HepG2 (cell line): ENCODE data around the gene SMAP1. TPM values are rescaled to one million over a fixed set of nuclear protein-coding genes. Genes with fewer than 3 reads are reported as not detected.

Source experiments
- DBP ChIP-seq: sonication (generic); formaldehyde crosslinking; IDR thresholded peaks from 2 replicates; pipeline ENCODE4 v1.4.0; 2020; ENCODE audit warnings: missing genetic modification reagents; ENCODE audit errors: not compliant biosample characterization
- ETV5 ChIP-seq: IDR thresholded peaks from 2 replicates; pipeline ENCODE4 v1.6.1; 2018; ENCODE audit warnings: missing biosample characterization, missing genetic modification reagents, inconsistent platforms, borderline replicate concordance
- FOXK1 ChIP-seq: sonication (generic); formaldehyde crosslinking; IDR thresholded peaks from 2 replicates; pipeline ENCODE4 v1.4.0; 2020; ENCODE audit warnings: low read depth, missing genetic modification reagents, borderline replicate concordance
- GFI1 ChIP-seq: sonication (generic); formaldehyde crosslinking; IDR thresholded peaks from 2 replicates; pipeline ENCODE4 v1.5.0; 2020; ENCODE audit warnings: missing genetic modification reagents, mild to moderate bottlenecking, borderline replicate concordance
- HES4 ChIP-seq: sonication (generic); formaldehyde crosslinking; IDR thresholded peaks from 2 replicates; pipeline ENCODE4 v1.9.0; 2021; ENCODE audit warnings: mild to moderate bottlenecking, missing genetic modification reagents, borderline replicate concordance
- HHEX ChIP-seq: IDR thresholded peaks from 2 replicates; pipeline ENCODE4 v1.6.1; 2016; ENCODE audit warnings: control low read depth
- HNF4G ChIP-seq, 2 experiments: sonication (generic) in 1 of 2; formaldehyde crosslinking in 1 of 2; IDR thresholded peaks; 2 replicates each; pipeline versions ENCODE4 v1.4.0 to v1.6.1; 2011 to 2020; ENCODE audit warnings: borderline replicate concordance in 2 of 2, low read depth in 2 of 2, mild to moderate bottlenecking in 2 of 2, low read length in 1 of 2, missing genetic modification reagents in 1 of 2, moderate library complexity in 1 of 2
- IRF1 ChIP-seq: sonication (generic); formaldehyde crosslinking; IDR thresholded peaks from 2 replicates; pipeline ENCODE4 v1.4.0; 2020; ENCODE audit warnings: low read depth, mild to moderate bottlenecking, missing genetic modification reagents
- PHF8 ChIP-seq: sonication (generic); formaldehyde crosslinking; IDR thresholded peaks from 2 replicates; pipeline ENCODE4 v1.5.0; 2020; ENCODE audit warnings: missing genetic modification reagents
- SIX4 ChIP-seq: sonication (generic); formaldehyde crosslinking; IDR thresholded peaks from 2 replicates; pipeline ENCODE4 v1.4.0; 2020; ENCODE audit warnings: missing genetic modification reagents
- TCF7 ChIP-seq: sonication (generic); IDR thresholded peaks from 2 replicates; pipeline ENCODE4 v1.6.1; 2016; ENCODE audit warnings: antibody characterized with exemption, low read depth
- ZNF512B ChIP-seq: sonication (generic); formaldehyde crosslinking; IDR thresholded peaks from 2 replicates; pipeline ENCODE4 v1.5.1; 2020; ENCODE audit warnings: missing genetic modification reagents, mild to moderate bottlenecking, borderline replicate concordance
- ZNF597 ChIP-seq: sonication (generic); formaldehyde crosslinking; IDR thresholded peaks from 2 replicates; pipeline ENCODE4 v1.5.0; 2020; ENCODE audit warnings: missing genetic modification reagents
- ZNF609 ChIP-seq: sonication (generic); formaldehyde crosslinking; IDR thresholded peaks from 2 replicates; pipeline ENCODE4 v1.4.0; 2020; ENCODE audit warnings: mild to moderate bottlenecking, missing genetic modification reagents, borderline replicate concordance
- polyA plus RNA-seq, 8 experiments: library from polyadenylated mRNA; depleted of rRNA in 3 of 8; stranded (reverse) in 7 of 8; unstranded in 1 of 8; fragments of >200 nt; fragmentation: Illumina TruSeq in 4 of 8; extraction: Trizol in 4 of 8; gene quantifications; 2 replicates each; pipeline versions ENCODE4 v1.2.1 to v1.2.3, GENCODE V29; 2011 to 2016; ENCODE audit warnings: low read depth in 4 of 8, missing spikeins in 1 of 8, mixed read lengths in 1 of 8; ENCODE audit not compliant: insufficient read depth in 1 of 8
- total RNA-seq, 5 experiments: library from RNA; depleted of rRNA; stranded (reverse); fragments of >200 nt; fragmentation: Illumina TruSeq; extraction: Trizol; gene quantifications; 2 replicates each; pipeline ENCODE4 v1.2.3, GENCODE V29; 2016; ENCODE audit warnings: low read depth in 1 of 5

SMAP1 gene
- total and polyA plus RNA-seq, 2 of the 13 experiments (the other 11 are each of a cell fraction or from before 2014, with no cell fraction given), result 13.4 to 17.8 TPM

GRCh38 chr6:70852667-70853246, 185.1 kb downstream of the SMAP1 start (continued):
- no peak for TF ChIP-seq ZNF609 (CRISPR knock-in tag)
- TF ChIP-seq DBP (CRISPR knock-in tag), result no peak
- no peak for TF ChIP-seq HHEX (CRISPR knock-in tag)
- TF ChIP-seq ETV5, result no peak
- no peak for TF ChIP-seq TCF7
- TF ChIP-seq IRF1 (CRISPR knock-in tag), result no peak
- 0 out of 2 replicates have a peak, but pooled peaks have one; percentile 25 for TF ChIP-seq FOXK1
- no peak for TF ChIP-seq HNF4G (IDR thresholded peaks at IDR 0.05; ENCODE audit: borderline replicate concordance, low read depth, low read length)
- TF ChIP-seq HNF4G (CRISPR knock-in tag; IDR thresholded peaks at IDR 0.05; ENCODE audit: borderline replicate concordance, low read depth), result no peak
- no peak for TF ChIP-seq HES4 (CRISPR knock-in tag)
- no peak for TF ChIP-seq PHF8 (CRISPR knock-in tag)
- no peak for TF ChIP-seq SIX4 (CRISPR knock-in tag)
- no peak for TF ChIP-seq ZNF512B (CRISPR knock-in tag)
- TF ChIP-seq GFI1 (CRISPR knock-in tag), result no peak
- no peak for TF ChIP-seq ZNF597 (CRISPR knock-in tag)
